Erythroblast (primary cell): Measurements from ENCODE around the gene SYMPK.
A peak's percentile ranks its signal among the peaks of the same experiment; 100 is the strongest.
"Not testable (repeated sequence)": the region's sequence is repeated elsewhere in the genome, so short reads cannot be mapped to it uniquely, and the experiment has no call there.

ENCODE experiments used
- DNase-seq, 2 experiments: peaks; one replicate each; lab custom pipeline; 2025; lab: John Stamatoyannopoulos, UW
- GATA1 ChIP-seq: IDR thresholded peaks from 2 replicates; pipeline ENCODE4 v1.6.1; 2011; ENCODE audit warnings: low read depth, mild to moderate bottlenecking, control low read depth, low read length, moderate library complexity
- POLR2A ChIP-seq: IDR thresholded peaks from 2 replicates; pipeline ENCODE4 v1.6.1; 2011; ENCODE audit warnings: mild to moderate bottlenecking, low read length

Gene SYMPK

GRCh38 chr19:45862564-45863334 is at the start of gene SYMPK:
SYMPK (minus strand) TSS chr19:45863147; CDS start chr19:45854495, 8,652 bp downstream.
- DNase-seq, result peak; percentile 99
- TF ChIP-seq GATA1, result no peak
- peak; percentile 69 for TF ChIP-seq POLR2A

GRCh38 chr19:45911291-45911690 is 48.3 kb upstream of the SYMPK start:
- no peak for DNase-seq
- no peak for TF ChIP-seq POLR2A
- no peak for TF ChIP-seq GATA1

- TF ChIP-seq POLR2A, result no peak
- no peak for TF ChIP-seq GATA1
- no peak for DNase-seq
Observed at GRCh38 chr19:45908956-45909355, 46.0 kb upstream of the SYMPK start.

- DNase-seq, result no peak
- TF ChIP-seq GATA1 (no peak), POLR2A (no peak)
Observed at GRCh38 chr19:45906221-45906620, 43.3 kb upstream of the SYMPK start.

GRCh38 chr19:45905011-45905410 is 42.1 kb upstream of the SYMPK start:
- TF ChIP-seq POLR2A, result no peak
- no peak for DNase-seq

- DNase-seq, result peak; percentile 97 to 99
- TF ChIP-seq POLR2A (peak; percentile 87), GATA1 (no peak)
Observed at GRCh38 chr19:45902651-45903625, 40.0 kb upstream of the SYMPK start.

GRCh38 chr19:45901912-45902650 is 39.1 kb upstream of the SYMPK start, which contains the start of gene MYPOP:
MYPOP (minus strand) TSS chr19:45902613; CDS start chr19:45901773, 840 bp downstream.
- TF ChIP-seq GATA1, result no peak
- no peak for TF ChIP-seq POLR2A
- peak in 1 of 2 experiments; percentile 61 for DNase-seq

DNA sequence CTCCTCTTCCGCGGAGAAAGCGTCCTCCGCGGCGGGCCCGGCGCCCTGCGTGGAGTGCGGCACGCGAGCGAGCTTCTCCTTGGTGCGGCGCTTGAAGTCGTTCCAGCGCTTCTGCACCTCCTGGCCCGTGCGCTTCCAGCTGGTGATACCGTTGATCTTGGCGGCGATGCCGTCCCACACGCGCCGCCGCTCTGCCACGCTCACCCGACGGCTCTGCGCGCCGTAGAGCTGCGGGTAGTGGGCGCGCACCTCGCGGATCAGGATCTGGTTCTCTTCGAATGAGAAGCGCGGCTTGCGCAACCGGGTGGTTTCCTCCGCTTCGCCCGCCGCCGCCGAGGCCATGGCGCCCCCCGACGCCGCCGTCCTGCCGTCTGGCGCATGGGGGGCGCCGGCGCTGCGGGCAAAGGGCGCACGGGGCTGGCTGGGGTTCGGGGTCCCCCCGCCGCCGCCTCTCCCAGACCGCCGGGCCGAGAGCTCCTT is 38.5 kb upstream of the SYMPK start:
- DNase-seq, result peak; percentile 46 to 52
- TF ChIP-seq POLR2A (no peak), GATA1 (no peak)

DNA sequence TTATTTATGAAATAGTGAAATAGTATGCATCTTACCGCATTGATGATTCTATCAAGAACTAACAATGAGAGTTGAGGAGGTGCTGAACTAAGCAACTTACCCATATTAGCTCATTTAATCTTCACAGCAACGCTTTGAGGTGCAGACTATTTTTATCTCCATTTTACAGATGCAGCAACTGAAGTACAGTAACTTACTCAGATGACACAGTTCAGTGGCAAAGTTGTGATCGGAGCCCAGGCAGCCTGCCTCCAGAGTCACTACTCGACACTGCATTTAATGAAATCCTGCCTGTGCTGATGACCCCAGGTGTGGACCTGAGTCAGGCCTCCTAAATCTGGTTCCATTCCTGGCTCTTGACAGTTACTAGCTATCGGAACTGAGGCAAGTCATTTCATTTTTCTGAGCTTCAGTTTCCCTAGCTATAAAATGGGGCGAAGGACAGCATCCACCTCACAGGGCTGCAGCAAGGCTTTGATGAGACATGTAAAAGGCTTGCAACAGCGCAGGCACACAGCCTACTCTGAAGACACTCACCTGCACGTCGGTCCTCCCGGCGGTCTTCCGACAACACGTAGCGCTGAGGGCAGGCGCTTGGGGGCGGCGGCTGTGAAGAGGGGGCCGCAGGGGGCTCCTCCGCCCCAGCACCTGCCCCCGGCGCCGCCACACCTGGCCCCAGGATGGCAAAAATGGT is 37.9 kb upstream of the SYMPK start:
- peak; percentile 31 to 56 for DNase-seq
- TF ChIP-seq POLR2A (no peak), GATA1 (no peak)

DNA sequence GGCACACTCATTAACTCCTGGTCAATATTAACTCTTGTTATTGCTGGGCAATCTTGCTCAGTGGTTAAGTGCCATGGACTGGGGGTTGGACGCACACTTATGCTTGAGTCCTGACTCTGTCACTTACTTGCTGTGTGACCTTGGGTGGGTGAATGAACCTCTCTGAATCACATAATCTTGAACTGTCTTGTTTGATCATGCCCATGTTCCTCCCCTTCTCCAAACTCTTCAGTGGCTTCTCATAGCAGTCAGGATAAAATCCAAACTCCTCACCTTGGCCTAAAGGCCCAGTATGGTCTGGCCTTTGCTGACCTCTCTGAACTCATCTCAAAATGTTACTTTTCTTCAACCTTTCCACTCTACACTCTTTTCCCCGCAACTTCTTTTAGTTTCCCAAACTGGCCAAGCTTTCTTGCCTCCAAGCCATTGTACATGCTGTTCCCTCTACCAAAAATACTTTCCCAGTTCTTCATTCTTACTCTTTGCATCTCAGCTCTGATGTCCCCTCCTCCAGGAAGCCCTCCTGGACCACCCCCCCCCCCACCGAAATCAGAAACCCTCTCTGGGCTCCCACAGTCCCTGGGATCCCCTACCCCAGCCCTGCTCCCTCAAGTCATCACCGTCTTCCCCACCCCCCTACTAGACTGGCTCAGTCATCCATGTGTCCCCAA is 37.1 kb upstream of the SYMPK start:
- TF ChIP-seq POLR2A (no peak), GATA1 (no peak)
- DNase-seq, result no peak

- no peak for DNase-seq
- TF ChIP-seq POLR2A (no peak), GATA1 (no peak)
Observed at GRCh38 chr19:45899253-45899652, 36.3 kb upstream of the SYMPK start.

GRCh38 chr19:45897261-45897812 is 34.4 kb upstream of the SYMPK start:
- TF ChIP-seq GATA1, result no peak
- TF ChIP-seq POLR2A, result no peak
- DNase-seq, result no peak

GRCh38 chr19:45895983-45896599 is 33.1 kb upstream of the SYMPK start:
- not testable (repeated sequence) for DNase-seq
